ENCODE measurements around the gene NAA60. TPM values are rescaled to one million over a fixed set of nuclear protein-coding genes. Genes with fewer than 3 reads are reported as not detected.

The NAA60 gene
- total RNA-seq, 1 donor from 2014 or later: 38.3 TPM

DNA sequence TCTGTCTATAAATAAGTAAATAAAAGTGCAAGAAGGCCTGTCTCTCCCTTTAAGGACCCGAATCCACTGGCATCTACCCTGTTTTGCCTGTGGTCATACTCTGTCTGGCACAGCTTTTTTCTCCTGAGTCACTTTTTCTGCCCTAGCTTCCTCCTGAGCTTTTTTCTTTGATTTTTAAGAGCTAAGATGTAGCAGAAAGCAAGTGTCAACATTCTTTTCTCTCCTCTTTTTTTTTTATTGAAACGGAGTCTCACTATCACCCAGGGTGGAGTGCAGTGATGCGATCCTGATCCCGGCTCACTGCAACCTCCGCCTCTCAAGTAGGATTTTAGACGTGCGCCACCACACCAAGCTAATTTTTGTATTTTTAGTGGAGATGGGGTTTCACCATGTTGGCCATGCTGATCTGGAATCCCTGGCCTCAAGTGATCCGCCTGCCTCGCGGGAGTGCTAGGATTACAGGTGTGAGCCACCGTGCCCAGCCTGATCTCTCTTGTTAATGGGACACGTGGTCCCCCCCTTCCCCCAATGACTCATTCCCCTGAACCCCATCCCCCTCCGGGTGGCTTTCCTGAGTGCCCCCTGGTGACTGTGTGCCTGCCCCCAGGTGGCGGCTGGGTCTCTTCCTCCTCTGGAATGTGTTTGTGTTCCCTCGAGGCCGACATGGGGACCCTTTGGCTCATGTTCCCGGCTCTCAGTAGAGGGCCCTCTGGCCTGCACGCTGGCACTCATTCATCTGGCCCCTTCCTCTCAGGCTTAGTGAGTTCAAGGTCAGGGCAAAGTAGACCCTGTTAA, 37.6 kb downstream of the NAA60 start:
- Mint-ChIP-seq H3K27me3 (ENCODE audit: insufficient read depth) (no peaks in the 10 kb centered on the region), H3K36me3 (ENCODE audit: low read depth) (peaks cover 25% of the 10 kb centered on the region), H3K9me3 (no peaks in the 10 kb centered on the region), H3K27ac (no peak overlapping the region), H3K4me3 (no peak overlapping the region), H3K4me1 (ENCODE audit: low read depth) (peaks cover 12% of the 10 kb centered on the region)
- intact Hi-C loops (cut with micrococcal nuclease): no loop called here
- DNase-seq (ENCODE audit: low spot score): no peak

DNA sequence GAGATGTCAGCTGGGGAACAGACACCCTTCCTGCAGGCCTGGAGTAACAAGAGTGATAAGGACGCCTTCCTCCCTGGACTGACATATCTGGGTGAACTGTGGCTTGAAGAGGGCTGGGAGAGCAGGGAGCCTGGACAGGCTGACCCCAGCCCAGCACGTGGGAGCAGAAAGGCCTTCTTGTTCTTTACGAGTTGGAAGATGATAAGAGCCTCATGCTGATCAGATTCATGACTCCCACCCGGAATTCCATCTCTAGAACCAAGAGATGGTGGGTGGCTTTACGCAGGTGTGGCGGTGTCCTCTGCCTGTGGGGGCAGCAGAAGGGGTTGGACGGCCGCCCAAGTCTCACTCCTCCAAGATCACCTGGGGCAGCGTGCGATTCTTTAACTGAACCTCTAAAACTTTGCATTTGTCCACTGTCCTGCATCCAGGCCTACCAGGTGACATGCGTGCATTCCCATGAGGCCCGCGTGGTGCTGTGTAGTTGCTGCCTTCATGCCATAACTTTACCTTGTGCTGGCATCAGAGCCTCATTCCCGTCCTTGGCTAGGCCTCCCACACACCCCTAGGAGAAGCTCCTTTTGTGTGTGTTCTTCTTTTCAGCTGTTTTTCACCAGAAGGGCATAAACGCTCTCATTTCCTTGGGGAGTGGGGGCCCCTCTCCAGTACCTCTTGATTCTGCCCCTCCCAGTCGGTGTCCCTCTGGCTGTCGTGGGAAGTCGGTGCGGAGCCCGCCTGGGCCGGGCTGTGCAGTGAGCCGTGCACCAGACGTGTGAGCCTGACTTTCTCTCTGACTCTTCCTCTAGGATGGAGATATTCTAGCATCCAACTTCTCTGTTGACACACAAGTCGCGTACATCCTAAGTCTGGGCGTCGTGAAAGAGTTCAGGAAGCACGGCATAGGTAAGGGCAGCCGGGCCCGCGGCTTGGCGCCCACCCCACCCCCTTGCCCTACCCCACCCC, 38.5 kb downstream of the NAA60 start:
- intact Hi-C loops (cut with micrococcal nuclease): no loop called here
- Mint-ChIP-seq H3K27me3 (ENCODE audit: insufficient read depth) (no peaks in the 10 kb centered on the region), H3K4me1 (ENCODE audit: low read depth) (peaks cover 12% of the 10 kb centered on the region), H3K27ac (peak overlapping the region; percentile 55), H3K4me3 (no peak overlapping the region), H3K36me3 (ENCODE audit: low read depth) (peaks cover 24% of the 10 kb centered on the region), H3K9me3 (no peaks in the 10 kb centered on the region)
- DNase-seq (ENCODE audit: low spot score): no peak

DNA sequence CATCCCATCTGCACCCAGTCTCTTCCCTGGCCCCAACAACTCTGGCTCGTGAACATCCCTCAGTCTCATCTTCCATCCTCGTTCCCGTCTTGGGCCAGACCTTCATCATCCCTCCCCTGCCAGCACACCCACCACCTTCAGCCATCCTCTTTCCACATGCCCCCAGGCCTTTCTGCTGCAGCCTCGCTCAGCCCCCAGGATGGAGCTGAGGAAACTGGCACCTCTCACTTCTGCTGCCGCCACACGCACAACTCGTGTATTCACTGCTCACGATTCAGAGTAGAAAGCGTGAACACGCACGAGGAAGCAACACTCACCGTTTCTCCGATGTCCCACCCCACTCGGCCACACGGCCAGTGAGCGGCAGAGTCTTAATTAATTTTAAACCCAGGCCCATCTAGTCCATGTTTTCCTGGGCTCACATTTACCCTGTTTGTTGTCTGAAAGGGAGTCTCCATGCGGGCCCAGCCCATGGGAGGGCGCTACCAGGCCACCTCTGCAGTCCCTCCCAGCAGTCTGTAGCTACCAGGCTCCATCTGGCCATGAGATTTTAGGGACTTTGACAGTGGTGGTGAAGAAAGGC, 39.3 kb downstream of the NAA60 start:
- DNase-seq (ENCODE audit: low spot score): no peak
- no peak overlapping the region for H3K27ac Mint-ChIP-seq
- H3K4me3 Mint-ChIP-seq: no peak overlapping the region
- peaks cover 12% of the 10 kb centered on the region for H3K4me1 Mint-ChIP-seq (ENCODE audit: low read depth)
- H3K9me3 Mint-ChIP-seq: no peaks in the 10 kb centered on the region
- H3K27me3 Mint-ChIP-seq (ENCODE audit: insufficient read depth): no peaks in the 10 kb centered on the region
- intact Hi-C loops (cut with micrococcal nuclease): no loop called here
- H3K36me3 Mint-ChIP-seq (ENCODE audit: low read depth): peaks cover 22% of the 10 kb centered on the region

DNA sequence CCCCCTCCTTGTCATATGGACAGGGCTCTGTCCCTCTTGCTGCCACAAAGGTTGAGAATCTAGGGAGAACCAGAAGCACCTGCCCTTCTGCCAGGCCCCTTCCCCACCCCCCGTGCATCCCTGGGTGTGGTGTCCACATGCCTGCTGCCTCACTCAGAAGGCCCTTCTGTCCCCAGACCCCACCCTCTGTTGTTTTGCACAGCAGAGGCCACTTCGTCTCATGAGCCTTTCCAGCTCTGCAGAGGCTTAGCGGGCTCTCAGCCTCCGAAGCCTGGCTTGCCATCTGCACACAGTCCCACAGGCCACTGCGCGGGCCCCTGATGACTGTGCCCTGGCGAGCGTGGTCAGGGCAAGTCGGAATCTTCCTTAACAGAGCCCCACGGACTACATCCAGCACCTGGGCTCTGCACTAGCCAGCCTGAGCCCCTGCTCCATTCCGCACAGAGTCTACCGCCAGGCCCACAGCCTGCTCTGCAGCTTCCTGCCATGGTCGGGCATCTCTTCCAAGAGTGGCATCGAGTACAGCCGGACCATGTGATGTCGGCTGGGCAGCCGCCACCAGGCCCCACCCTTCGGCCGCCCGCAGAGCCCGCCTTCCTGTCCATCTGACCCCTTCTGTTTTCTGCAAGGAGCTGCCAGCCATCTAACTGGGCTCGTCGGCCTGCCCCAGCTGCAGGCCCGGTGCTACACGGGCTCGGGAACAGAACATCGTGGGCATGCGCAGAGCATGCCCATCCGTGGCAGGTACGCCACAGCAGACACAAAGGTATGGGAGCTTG, 41.0 kb downstream of the NAA60 start:
- no peak overlapping the region for H3K27ac Mint-ChIP-seq
- H3K27me3 Mint-ChIP-seq (ENCODE audit: insufficient read depth): no peaks in the 10 kb centered on the region
- no peak for DNase-seq (ENCODE audit: low spot score)
- peaks cover 4% of the 10 kb centered on the region for H3K4me1 Mint-ChIP-seq (ENCODE audit: low read depth)
- peaks cover 22% of the 10 kb centered on the region for H3K36me3 Mint-ChIP-seq (ENCODE audit: low read depth)
- H3K4me3 Mint-ChIP-seq: no peak overlapping the region
- intact Hi-C loops (cut with micrococcal nuclease): no loop called here
- H3K9me3 Mint-ChIP-seq: no peaks in the 10 kb centered on the region

DNA sequence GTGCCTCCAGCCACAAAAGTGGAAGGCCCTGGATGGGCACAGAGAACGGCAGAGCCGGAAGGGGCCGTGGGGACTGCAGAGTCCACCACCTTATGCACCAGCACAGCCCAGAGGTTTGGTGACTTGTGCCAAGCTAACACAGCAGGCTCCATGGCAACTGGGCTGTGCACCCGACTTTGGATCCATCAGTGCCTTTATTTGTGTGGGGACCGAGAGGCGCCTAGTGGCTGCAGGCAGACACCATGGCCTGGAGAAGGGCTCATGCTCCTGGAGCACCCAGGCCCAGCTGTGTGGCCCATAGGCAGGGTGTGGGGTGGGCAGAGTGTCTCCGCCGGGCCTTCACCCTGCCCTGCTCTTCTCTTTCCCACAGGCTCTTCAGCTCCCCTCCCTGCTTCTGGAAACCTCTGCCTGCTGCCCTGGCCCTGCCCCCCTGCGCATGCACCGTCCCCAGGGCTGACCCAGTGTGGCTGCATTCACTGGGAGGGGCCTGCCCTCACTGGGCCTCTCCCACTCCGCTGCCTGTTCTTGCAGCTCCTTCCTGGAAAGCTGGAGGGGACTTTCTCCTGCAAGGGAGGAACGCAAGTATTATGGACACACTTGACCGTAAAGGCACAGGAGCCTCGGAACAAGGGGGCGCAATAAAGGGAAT, 41.7 kb downstream of the NAA60 start:
- Mint-ChIP-seq H3K9me3 (no peaks in the 10 kb centered on the region), H3K27me3 (ENCODE audit: insufficient read depth) (no peaks in the 10 kb centered on the region), H3K36me3 (ENCODE audit: low read depth) (peaks cover 22% of the 10 kb centered on the region), H3K27ac (no peak overlapping the region), H3K4me1 (ENCODE audit: low read depth) (no peaks in the 10 kb centered on the region), H3K4me3 (no peak overlapping the region)
- DNase-seq (ENCODE audit: low spot score): no peak
- intact Hi-C loops (cut with micrococcal nuclease): no loop called here

DNA sequence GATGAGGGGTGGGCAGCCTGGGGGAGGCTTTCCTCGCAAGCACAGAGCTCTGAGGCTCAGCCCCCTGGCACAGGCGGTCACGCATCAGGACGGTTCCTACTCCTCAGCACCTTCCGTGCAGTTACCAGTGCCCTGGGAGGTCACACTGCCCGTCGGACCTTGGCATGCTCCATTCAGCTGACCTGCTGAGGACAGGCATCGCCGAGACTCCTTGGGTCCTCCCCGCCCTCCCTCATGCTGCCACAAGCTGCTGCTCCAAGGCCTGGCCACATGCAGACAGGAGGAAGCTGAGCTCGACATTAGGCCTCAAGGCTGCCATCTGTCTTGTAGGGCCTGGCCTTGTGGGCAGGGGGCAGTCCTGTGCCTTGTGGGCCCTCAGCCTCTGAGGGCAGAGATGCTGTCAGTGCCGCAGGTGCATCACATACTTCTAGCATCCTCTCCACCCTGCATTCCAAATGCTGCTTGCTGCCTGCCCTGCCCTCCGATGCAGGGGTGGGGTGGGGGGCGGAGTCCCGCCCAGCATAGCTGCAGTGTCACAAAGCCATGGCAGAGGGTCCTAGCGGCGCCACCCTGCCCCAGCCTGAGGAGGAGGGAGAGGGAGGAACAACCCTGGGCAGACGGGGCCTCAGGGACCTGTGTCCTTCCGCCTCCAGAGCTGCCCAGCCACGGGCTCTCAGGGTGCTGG, 42.5 kb downstream of the NAA60 start:
- no peaks in the 10 kb centered on the region for H3K27me3 Mint-ChIP-seq (ENCODE audit: insufficient read depth)
- peaks cover 22% of the 10 kb centered on the region for H3K36me3 Mint-ChIP-seq (ENCODE audit: low read depth)
- H3K9me3 Mint-ChIP-seq: no peaks in the 10 kb centered on the region
- DNase-seq (ENCODE audit: low spot score): no peak
- no peak overlapping the region for H3K4me3 Mint-ChIP-seq
- H3K4me1 Mint-ChIP-seq (ENCODE audit: low read depth): no peaks in the 10 kb centered on the region
- no peak overlapping the region for H3K27ac Mint-ChIP-seq
- intact Hi-C loops (cut with micrococcal nuclease): no loop called here

DNA sequence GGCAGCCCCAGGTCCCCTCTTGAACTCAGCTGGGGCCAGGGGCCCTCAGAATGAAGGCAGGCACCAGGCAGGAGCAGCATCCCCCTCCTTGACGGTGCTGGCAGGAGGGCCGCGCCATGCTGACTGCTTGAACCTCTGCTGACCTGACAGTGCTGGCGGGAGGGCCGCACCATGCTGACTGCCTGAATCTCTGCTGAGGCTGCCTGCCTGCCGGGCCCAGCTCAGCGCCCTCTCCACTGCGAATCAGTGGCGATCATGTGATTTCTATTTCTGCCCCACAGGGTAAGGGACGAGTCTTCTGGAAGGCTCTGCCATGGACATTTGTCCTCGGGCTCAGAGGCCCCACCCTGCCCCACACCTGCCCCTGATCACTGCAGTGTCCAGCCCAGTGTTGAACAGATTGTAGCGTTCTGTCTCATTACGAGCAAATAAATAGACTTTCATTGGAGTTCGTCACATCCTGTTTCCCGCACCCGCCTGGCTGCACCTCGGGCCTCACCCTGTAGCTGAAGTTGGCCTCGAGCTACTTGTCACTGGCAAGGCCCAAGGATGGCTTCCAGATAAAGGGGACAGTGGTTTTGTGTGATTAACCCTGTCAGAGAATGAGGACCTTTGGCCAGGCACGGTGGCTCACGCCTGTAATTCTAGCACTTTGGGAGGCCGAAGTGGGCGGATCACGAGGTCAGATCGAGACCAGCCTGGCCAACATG, 43.2 kb downstream of the NAA60 start:
- H3K4me3 Mint-ChIP-seq: no peak overlapping the region
- H3K9me3 Mint-ChIP-seq: no peaks in the 10 kb centered on the region
- no peak for DNase-seq (ENCODE audit: low spot score)
- H3K27me3 Mint-ChIP-seq (ENCODE audit: insufficient read depth): no peaks in the 10 kb centered on the region
- H3K4me1 Mint-ChIP-seq (ENCODE audit: low read depth): no peaks in the 10 kb centered on the region
- peaks cover 22% of the 10 kb centered on the region for H3K36me3 Mint-ChIP-seq (ENCODE audit: low read depth)
- no peak overlapping the region for H3K27ac Mint-ChIP-seq
- intact Hi-C loops (cut with micrococcal nuclease): no loop called here

DNA sequence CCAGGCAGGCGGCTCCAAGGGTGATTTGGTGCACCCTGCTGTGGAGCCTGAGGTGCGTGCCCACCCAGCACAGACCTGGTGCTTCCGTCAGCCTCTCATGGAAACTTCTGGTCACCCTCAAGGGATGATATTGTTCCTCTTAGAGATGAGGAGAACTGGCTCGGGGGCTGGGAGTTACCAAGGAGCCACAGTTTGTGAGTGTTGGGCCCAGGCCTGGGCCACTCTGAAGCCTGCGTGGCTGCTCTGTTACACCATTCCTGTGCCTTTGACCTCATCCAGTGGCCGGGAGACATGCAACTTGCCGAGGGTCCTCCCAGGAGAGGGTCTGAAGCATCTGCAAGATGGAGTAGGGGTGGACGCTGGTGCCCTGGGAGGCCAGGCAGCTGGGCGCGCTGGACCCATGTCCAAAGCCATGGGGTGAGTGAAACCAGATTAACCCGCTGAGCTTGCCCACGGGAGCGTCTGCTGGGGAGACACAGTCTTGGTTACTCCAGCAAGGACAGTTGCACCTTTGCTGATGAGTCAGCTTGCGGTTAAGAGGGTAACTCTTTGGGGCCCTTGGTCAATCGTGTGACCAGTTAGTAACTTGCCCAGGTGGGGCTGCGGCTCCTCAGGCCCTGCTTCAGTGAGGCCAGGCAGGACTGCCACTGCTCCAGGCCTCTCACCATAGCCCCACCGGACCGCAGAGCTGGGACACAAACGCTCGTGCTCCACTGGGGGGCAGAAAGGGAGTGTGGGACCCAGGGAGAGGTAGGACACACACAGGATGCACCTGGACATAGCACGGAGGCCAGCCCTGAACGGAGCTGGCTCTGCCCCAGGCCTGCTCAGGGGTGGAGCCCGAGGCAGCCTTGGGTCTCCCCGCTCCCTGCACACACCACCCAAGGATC, 44.3 kb downstream of the NAA60 start:
- H3K27ac Mint-ChIP-seq: no peak overlapping the region
- no peaks in the 10 kb centered on the region for H3K27me3 Mint-ChIP-seq (ENCODE audit: insufficient read depth)

DNA sequence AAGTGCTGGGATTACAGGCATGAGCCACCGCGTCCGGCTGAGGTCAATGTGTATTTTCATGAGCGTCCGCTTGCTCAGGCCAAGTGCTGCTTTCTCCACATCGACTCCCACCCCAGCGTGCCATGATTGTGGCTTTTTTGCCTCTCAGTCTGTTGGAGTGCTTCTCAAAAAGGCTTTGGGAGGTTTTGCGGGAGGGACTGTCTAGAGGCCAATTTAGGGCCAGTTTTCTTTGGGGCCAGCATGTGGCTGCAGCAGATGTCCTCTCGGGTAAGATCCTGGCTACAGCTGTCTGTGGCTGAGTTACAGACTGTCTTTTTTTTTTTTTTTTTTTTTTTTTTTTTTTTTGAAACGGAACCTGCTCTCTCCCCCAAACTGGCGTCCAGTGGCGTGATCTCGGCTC, 45.3 kb downstream of the NAA60 start:
- intact Hi-C loops (cut with micrococcal nuclease): no loop called here
- H3K4me3 Mint-ChIP-seq: no peak overlapping the region
- no peak overlapping the region for H3K27ac Mint-ChIP-seq
- H3K9me3 Mint-ChIP-seq: no peaks in the 10 kb centered on the region
- no peaks in the 10 kb centered on the region for H3K27me3 Mint-ChIP-seq (ENCODE audit: insufficient read depth)
- no peak for DNase-seq (ENCODE audit: low spot score)
- H3K36me3 Mint-ChIP-seq (ENCODE audit: low read depth): peaks cover 6% of the 10 kb centered on the region
- no peaks in the 10 kb centered on the region for H3K4me1 Mint-ChIP-seq (ENCODE audit: low read depth)

More for the DNA sequence above, 44.3 kb downstream of the NAA60 start:
- no peak for DNase-seq (ENCODE audit: low spot score)
- intact Hi-C loops (cut with micrococcal nuclease): no loop called here
- no peaks in the 10 kb centered on the region for H3K9me3 Mint-ChIP-seq
- peaks cover 16% of the 10 kb centered on the region for H3K36me3 Mint-ChIP-seq (ENCODE audit: low read depth)
- no peaks in the 10 kb centered on the region for H3K4me1 Mint-ChIP-seq (ENCODE audit: low read depth)
- no peak overlapping the region for H3K4me3 Mint-ChIP-seq

DNA sequence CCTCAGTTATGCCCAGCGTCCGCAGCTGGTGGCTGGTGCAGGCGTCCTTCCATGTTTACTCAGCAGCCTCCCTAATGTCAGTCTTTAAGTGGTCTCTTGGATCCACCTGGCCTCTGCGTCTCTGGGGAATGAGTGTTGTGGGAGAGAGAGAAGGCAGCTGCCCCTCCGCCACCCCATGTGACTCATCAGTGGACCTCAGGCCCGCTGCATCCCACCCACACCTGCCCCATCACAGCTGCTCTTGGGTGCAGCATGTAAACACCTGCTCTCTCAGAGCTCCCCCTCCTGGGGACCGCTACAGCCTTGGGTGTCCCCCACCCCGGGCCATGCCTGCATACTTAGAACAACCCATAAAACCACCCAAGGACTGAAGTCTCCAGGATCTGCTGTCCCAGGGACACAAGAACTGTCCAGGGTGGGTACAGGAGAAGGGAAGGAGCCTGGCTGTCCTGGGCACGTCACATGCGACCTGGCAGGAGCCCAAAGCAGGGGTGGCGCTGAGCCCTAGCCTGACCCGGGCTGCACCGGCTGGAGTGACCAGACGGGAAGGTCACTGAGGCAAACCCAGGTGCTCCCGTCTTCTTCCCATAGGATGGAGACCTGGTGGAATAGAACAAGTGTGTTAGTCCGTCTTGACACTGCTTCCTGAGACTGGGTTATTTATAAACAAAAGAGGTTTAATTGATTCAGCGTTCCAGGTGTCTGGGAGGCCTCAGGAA, 47.6 kb downstream of the NAA60 start:
- no peaks in the 10 kb centered on the region for H3K27me3 Mint-ChIP-seq (ENCODE audit: insufficient read depth)
- no peak overlapping the region for H3K4me3 Mint-ChIP-seq
- intact Hi-C loops (cut with micrococcal nuclease): no loop called here
- no peak overlapping the region for H3K27ac Mint-ChIP-seq
- no peak for DNase-seq (ENCODE audit: low spot score)
- no peaks in the 10 kb centered on the region for H3K4me1 Mint-ChIP-seq (ENCODE audit: low read depth)
- H3K9me3 Mint-ChIP-seq: no peaks in the 10 kb centered on the region
- H3K36me3 Mint-ChIP-seq (ENCODE audit: low read depth): peaks cover 3% of the 10 kb centered on the region

Data from activated T-helper 1 cell treated with anti-CD3 and anti-CD28 coated beads, Interleukin-12 subunit alpha, Interleukin-12 subunit beta, Interleukin-2, Interleukin-4 antibody, amounts not matched to agents 30 ng/mL and 10 ng/mL and 1 ng/mL, durations not matched to agents 14 hours and 24 hours and 36 hours (primary cell).